Spleen (tissue), 7 donors: ENCODE results near the gene RAD51B.

Experiments
- CTCF ChIP-seq, 11 experiments: fragments of 200-600 bp in 7 of 11; fragments of 450-650 bp in 4 of 11; sonication (generic) in 4 of 11; IDR thresholded peaks in 8 of 11; conservative IDR thresholded peaks in 3 of 11; 1 replicate in 7 of 11; 2 replicates in 4 of 11; pipeline versions ENCODE4 v1.4.0 to v1.8.0; 2016 to 2021; ENCODE audit warnings: antibody characterized with exemption in 11 of 11, inconsistent platforms in 4 of 11, mild to moderate bottlenecking in 1 of 11
- POLR2A ChIP-seq, 3 donors: fragments of 450-650 bp; IDR thresholded peaks; one replicate each; pipeline ENCODE4 v1.5.1; 2017; ENCODE audit warnings: antibody characterized with exemption in 3 of 3, mild to moderate bottlenecking in 1 of 3
- donor health status: DM: no; HTN: no; CAD: no; lungs with moderate emphysema.
- donor health status: DM: no; HTN: no; CAD: no.
- donor health status: DM: no; HTN: no; CAD: no.

- TF ChIP-seq CTCF (IDR thresholded peaks at IDR 0.05 in 8 of 11, conservative IDR thresholded peaks at IDR 0.05 in 3 of 11): no peak
- TF ChIP-seq POLR2A (IDR thresholded peaks at IDR 0.05): no peak
These were observed 1.5 kb downstream of the RAD51B start for GRCh38 chr14:67821121-67821520.
